RWPE2 (cell line): Measurements from ENCODE around the gene KCNK4.
A peak's percentile ranks its signal among the peaks of the same experiment; 100 is the strongest.

Source experiments
- ATAC-seq: fragments of 200-7000 bp; cut with Tn5 transposase; 3 replicates; pipeline ENCODE4 v1.9.1; 2021; ENCODE audit warnings: low read depth
- DNase-seq: peaks from one replicate; pipeline ENCODE4 v3.0.0-alpha.2; 2020; ENCODE audit warnings: low spot score
- H3K27ac ChIP-seq: fragments of 450-650 bp; 2 replicates; pipeline ENCODE4 v1.5.1; 2017; ENCODE audit warnings: mild to moderate bottlenecking; ENCODE audit not compliant: poor library complexity, severe bottlenecking
- H3K27me3 ChIP-seq: fragments of 250-450 bp; sonication (Bioruptor Pico); 2 replicates; pipeline ENCODE4 v1.5.1; 2021; ENCODE audit warnings: mild to moderate bottlenecking, moderate library complexity; ENCODE audit not compliant: insufficient read depth, poor library complexity, severe bottlenecking
- H3K36me3 ChIP-seq: fragments of 250-450 bp; sonication (Bioruptor Pico); 2 replicates; pipeline ENCODE4 v1.5.1; 2020; ENCODE audit warnings: low read depth, mild to moderate bottlenecking, moderate library complexity
- H3K4me1 ChIP-seq: fragments of 250-450 bp; sonication (Bioruptor Pico); 2 replicates; pipeline ENCODE4 v1.5.1; 2021; ENCODE audit warnings: mild to moderate bottlenecking, moderate library complexity; ENCODE audit not compliant: insufficient read depth, poor library complexity, severe bottlenecking
- H3K4me3 ChIP-seq: fragments of 250-450 bp; sonication (Bioruptor Pico); 2 replicates; pipeline ENCODE4 v1.5.1; 2021; ENCODE audit warnings: mild to moderate bottlenecking, moderate library complexity; ENCODE audit not compliant: severe bottlenecking
- H3K9me3 ChIP-seq: fragments of 250-450 bp; sonication (Bioruptor Pico); 2 replicates; pipeline ENCODE4 v1.5.1; 2021; ENCODE audit warnings: mild to moderate bottlenecking, moderate library complexity; ENCODE audit not compliant: severe bottlenecking
- CTCF ChIP-seq: fragments of 450-650 bp; IDR thresholded peaks from one replicate; pipeline ENCODE4 v1.5.1; 2017; ENCODE audit warnings: mild to moderate bottlenecking, moderate library complexity; ENCODE audit not compliant: poor library complexity, severe bottlenecking

KCNK4 gene

DNA sequence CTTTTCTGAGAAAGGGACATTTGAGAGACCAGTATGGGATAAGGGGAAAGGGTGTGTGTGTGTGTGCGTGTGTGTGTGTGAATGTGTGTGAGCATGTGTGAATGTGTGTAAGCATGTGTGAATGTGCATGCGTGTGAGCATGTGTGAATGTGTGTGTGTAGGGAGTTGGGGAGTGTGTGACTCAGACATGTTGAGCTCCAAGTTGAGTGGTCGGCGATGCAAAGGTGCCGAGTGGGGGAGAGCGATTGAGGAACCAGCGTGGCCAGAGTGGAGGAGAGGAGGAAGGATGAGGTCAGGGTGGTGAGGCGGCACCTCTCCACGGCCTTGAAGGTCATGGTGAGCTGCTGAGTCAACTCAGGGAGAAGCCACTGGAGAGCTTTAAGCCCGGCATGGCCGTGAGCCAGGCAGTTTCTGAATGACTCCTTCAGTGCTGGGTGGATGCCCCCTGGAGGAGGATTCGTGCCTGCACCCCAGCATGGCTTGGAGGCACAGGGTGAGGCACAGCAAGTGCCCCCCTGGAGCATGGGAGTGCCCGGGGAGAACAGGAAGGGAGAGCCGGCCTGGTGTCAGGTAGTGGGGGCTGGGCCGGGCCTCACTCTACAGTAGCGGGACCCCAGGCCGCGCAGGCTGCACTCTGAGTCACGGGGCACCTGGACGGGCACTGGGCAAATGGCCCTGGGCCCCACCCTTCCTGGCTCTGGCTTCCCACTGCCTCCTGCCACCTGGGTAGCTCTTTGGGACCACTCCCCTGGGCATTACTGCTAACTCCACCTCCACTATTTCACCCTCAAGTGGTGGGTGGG is 40.7 kb downstream of the KCNK4 start:
- no peaks in the 10 kb centered on the region for H3K36me3 ChIP-seq
- ATAC-seq: peak; percentile 67
- H3K27ac ChIP-seq: peak overlapping the region; percentile 95
- TF ChIP-seq CTCF: peak; percentile 83
- H3K4me1 ChIP-seq: peaks cover 22% of the 10 kb centered on the region
- H3K9me3 ChIP-seq: no peaks in the 10 kb centered on the region
- no peaks in the 10 kb centered on the region for H3K27me3 ChIP-seq
- H3K4me3 ChIP-seq: no peak overlapping the region
- peak; percentile 95 for DNase-seq

DNA sequence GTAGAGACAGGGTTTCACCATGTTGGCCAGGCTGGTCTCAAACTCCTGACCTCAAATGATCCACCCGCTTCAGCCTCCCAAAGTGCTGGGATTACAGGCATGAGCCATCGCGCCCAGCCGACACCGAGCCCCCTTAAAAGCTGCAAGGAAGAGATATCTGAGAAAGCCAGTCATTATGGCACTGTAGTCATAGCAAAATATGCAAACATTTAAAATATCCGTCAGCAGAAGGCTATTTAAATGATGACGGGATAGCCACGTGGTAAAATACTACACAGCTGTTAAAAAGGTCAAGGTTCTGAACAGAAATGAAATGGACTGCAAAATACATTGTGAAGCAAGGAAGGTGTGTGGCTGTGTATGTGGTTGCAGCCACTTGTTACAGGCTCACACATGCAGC is 42.5 kb downstream of the KCNK4 start:
- Histone ChIP-seq H3K4me3 (no peak overlapping the region), H3K27me3 (no peaks in the 10 kb centered on the region), H3K36me3 (no peaks in the 10 kb centered on the region), H3K9me3 (no peaks in the 10 kb centered on the region), H3K27ac (peak overlapping the region; percentile 95), H3K4me1 (peaks cover 22% of the 10 kb centered on the region)
- no peak for DNase-seq
- TF ChIP-seq CTCF: no peak
- no peak for ATAC-seq

DNA sequence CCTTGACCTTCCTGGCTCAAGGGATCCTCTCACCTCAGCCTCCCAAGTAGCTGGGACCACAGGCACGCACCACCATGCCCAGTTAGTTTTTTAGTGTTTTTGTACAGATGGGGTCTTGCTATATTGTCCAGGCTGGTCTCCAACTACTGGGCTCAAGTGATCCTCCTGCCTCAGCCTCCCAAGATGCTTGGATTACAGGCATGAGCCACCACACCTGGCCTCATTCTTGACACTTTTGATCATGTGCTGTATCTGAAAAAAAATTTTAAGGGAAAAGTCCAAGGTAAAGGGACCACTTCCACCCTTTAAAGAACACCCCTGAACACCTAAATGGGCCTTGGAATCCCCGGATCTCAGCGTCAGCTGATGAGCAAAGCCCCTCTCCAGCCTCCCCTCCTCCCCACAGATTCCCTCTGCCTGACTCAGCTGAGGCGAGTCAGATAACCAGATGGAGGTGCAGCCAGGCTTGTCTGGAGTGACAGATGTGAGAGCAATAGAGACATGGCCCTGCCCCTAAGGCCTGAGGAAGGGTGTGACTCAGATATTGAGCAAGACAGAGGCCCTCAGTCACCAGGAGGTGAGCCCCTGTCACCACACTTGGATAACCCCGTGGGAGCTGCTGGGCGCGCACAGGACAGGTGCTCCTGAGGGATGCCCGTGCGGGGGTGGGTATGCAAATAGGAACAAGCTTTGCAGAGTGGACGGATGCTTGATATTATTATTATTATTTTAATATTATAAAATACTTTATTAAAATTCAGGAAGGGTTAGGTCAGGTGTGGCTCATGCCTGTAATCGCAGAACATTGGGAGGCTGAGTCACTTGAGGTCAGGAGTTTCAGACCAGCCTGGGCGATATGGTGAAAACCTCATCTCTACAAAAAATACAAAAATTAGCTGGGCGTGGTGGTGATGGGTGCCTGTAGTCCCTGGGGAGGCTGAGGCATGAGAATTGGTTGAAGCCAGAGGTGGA is 43.9 kb downstream of the KCNK4 start:
- Histone ChIP-seq H3K36me3 (no peaks in the 10 kb centered on the region), H3K4me1 (peaks cover 22% of the 10 kb centered on the region)
- ATAC-seq: peak; percentile 87

DNA sequence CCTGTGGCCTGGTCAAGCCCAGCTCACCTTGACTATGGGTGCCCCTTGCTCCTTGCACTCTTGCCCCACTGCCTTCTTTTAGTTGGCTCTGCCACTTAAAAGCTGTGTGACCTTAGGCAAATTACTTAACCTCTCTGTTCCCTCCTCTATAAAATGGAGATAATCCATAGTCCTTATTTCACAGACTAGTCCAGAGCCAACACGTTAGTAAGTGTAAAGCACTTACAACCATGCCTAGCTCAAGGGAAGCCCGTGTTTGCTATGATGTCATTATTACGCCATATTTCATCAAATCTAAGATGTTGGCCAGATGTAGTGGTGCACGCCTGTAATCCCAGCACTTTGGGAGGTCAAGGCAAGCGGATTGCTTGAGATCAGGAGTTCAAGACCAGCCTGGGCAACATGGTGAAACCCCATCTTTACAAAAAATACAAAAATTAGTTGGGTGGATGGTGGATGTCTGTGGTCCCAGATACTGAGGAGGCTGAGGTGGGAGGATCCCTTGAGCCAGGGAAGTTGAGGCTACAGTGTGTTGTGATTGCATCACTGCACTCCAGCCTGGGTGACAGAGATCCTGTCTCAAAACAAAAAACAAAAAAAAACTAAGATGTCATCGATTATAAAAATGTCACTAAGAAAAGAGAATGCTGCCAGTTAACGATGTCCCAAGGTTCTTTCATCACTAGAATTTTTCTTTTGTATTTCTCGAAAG is 46.6 kb downstream of the KCNK4 start:
- Histone ChIP-seq H3K36me3 (no peaks in the 10 kb centered on the region), H3K4me1 (peaks cover 6% of the 10 kb centered on the region), H3K27ac (no peak overlapping the region), H3K27me3 (no peaks in the 10 kb centered on the region), H3K4me3 (no peak overlapping the region), H3K9me3 (no peaks in the 10 kb centered on the region)
- TF ChIP-seq CTCF: no peak
- ATAC-seq (no peak), DNase-seq (peak; percentile 18)

More for the DNA sequence above, 43.9 kb downstream of the KCNK4 start:
- Histone ChIP-seq H3K27ac (peak overlapping the region; percentile 95), H3K9me3 (no peaks in the 10 kb centered on the region), H3K27me3 (no peaks in the 10 kb centered on the region), H3K4me3 (no peak overlapping the region)
- TF ChIP-seq CTCF: no peak
- peak; percentile 98 for DNase-seq
